Liver (tissue), 9 donors: ENCODE data around the gene FTO. TPM values are rescaled to one million over a fixed set of nuclear protein-coding genes. Genes with fewer than 3 reads are reported as not detected.

Experiments
- DNase-seq: peaks from one replicate; pipeline ENCODE4 v3.0.0-alpha.2; 2017; ENCODE audit warnings: low spot score
- H3K27ac ChIP-seq, 2 donors: one replicate each; pipeline ENCODE4 v1.7.0; 2013; ENCODE audit warnings: inconsistent platforms in 2 of 2, low read length in 2 of 2, control low read depth in 1 of 2, low read depth in 1 of 2, mild to moderate bottlenecking in 1 of 2
- H3K27me3 ChIP-seq, 4 donors: one replicate each; pipeline versions ENCODE4 v1.6.1 to v1.7.0; 2013; ENCODE audit warnings: low read length in 3 of 4, inconsistent platforms in 1 of 4, mild to moderate bottlenecking in 1 of 4, moderate library complexity in 1 of 4; ENCODE audit not compliant: control insufficient read depth in 4 of 4, insufficient read depth in 4 of 4
- H3K36me3 ChIP-seq, 4 donors: one replicate each; pipeline versions ENCODE4 v1.6.1 to v1.7.0; 2013; ENCODE audit warnings: low read length in 3 of 4, mild to moderate bottlenecking in 3 of 4, low read depth in 1 of 4, moderate library complexity in 1 of 4; ENCODE audit not compliant: control insufficient read depth in 4 of 4, insufficient read depth in 3 of 4
- H3K4me1 ChIP-seq, 4 donors: one replicate each; pipeline versions ENCODE4 v1.6.1 to v1.7.0; 2013; ENCODE audit warnings: low read length in 3 of 4, mild to moderate bottlenecking in 3 of 4, moderate library complexity in 1 of 4; ENCODE audit not compliant: control insufficient read depth in 4 of 4, insufficient read depth in 4 of 4
- H3K4me3 ChIP-seq, 3 donors: one replicate each; pipeline versions ENCODE4 v1.6.1 to v1.7.0; 2013; ENCODE audit warnings: low read length in 3 of 3, control low read depth in 1 of 3, low read depth in 1 of 3, mild to moderate bottlenecking in 1 of 3
- H3K9ac ChIP-seq, 2 donors: one replicate each; pipeline ENCODE4 v1.7.0; 2013; ENCODE audit warnings: low read length in 2 of 2, mild to moderate bottlenecking in 2 of 2, moderate library complexity in 2 of 2, control low read depth in 1 of 2, low read depth in 1 of 2
- H3K9me3 ChIP-seq, 4 donors: one replicate each; pipeline versions ENCODE4 v1.6.1 to v1.7.0; 2013; ENCODE audit warnings: low read length in 3 of 4; ENCODE audit not compliant: control insufficient read depth in 4 of 4
- ATF3 ChIP-seq: IDR thresholded peaks from 2 replicates; pipeline ENCODE4 v1.6.1; 2016; ENCODE audit warnings: antibody characterized with exemption
- CTCF ChIP-seq: fragments of 150-350 bp; IDR thresholded peaks from 2 replicates; pipeline ENCODE4 v1.5.1; 2017; ENCODE audit warnings: improper control_type of control experiment, low read depth, low read length; ENCODE audit not compliant: missing input control
- EGR1 ChIP-seq, 2 donors: IDR thresholded peaks; 2 replicates each; pipeline ENCODE4 v1.6.1; 2016 to 2018; ENCODE audit warnings: antibody characterized with exemption in 2 of 2, low read depth in 2 of 2
- FOXA1 ChIP-seq: IDR thresholded peaks from 2 replicates; pipeline ENCODE4 v1.6.1; 2016; ENCODE audit warnings: antibody characterized with exemption
- FOXA2 ChIP-seq: IDR thresholded peaks from 2 replicates; pipeline ENCODE4 v1.6.1; 2016; ENCODE audit warnings: antibody characterized with exemption
- HNF4G ChIP-seq: IDR thresholded peaks from 2 replicates; pipeline ENCODE4 v1.6.1; 2016; ENCODE audit warnings: antibody characterized with exemption
- NR2F2 ChIP-seq: IDR thresholded peaks from 2 replicates; pipeline ENCODE4 v1.6.1; 2016; ENCODE audit warnings: antibody characterized with exemption
- REST ChIP-seq: IDR thresholded peaks from 2 replicates; pipeline ENCODE4 v1.6.1; 2016; ENCODE audit warnings: antibody characterized with exemption, mild to moderate bottlenecking
- SP1 ChIP-seq: IDR thresholded peaks from 2 replicates; pipeline ENCODE4 v1.6.1; 2018; ENCODE audit warnings: antibody characterized with exemption, mild to moderate bottlenecking
- ZBTB33 ChIP-seq: IDR thresholded peaks from 2 replicates; pipeline ENCODE4 v1.6.1; 2016; ENCODE audit warnings: antibody characterized with exemption
- WGBS: extraction: QIAGEN DNeasy Blood & Tissue Kit; methylation state at CpG from one replicate; pipeline ENCODE4 v1.1.7; 2013; 5-methylcytosine and 5-hydroxymethylcytosine counted together
- polyA plus RNA-seq, 2 donors: library from polyadenylated mRNA; stranded (reverse) in 1 of 2; unstranded in 1 of 2; fragments of 200-250 nt in 1 of 2; fragments of >200 nt in 1 of 2; fragmentation: Nextera tagmentation in 1 of 2; extraction: Ambion mirVana in 1 of 2; gene quantifications; one replicate each; pipeline versions ENCODE4 v1.2.1 to v1.2.3, GENCODE V29; 2013 to 2015
- total RNA-seq, 2 donors: library from RNA; depleted of rRNA; stranded (reverse); fragments of >200 nt; gene quantifications; one replicate each; pipeline ENCODE4 v1.2.3, GENCODE V29; 2014
- donor health status: healthy.
- donor health status: healthy.
- donor health status: healthy.
- donor health status: healthy.
- donor health status: healthy.

Gene FTO
- total and polyA plus RNA-seq, 4 donors: 12.0 to 54.2 (median 24.6) TPM

GRCh38 chr16:54096607-54097006 is 392.7 kb downstream of the FTO start:
- TF ChIP-seq CTCF (no peak), EGR1 (IDR thresholded peaks at IDR 0.05; ENCODE audit: low read depth in 2 of 2) (no peak), HNF4G (no peak), ATF3 (no peak)
- H3K4me1 ChIP-seq: no peaks in the 10 kb centered on the region
- DNase-seq: no peak
- H3K27me3 ChIP-seq: no peaks in the 10 kb centered on the region
- 98% methylated on average over 2 of the region's 2 CpGs for WGBS
- no peaks in the 10 kb centered on the region for H3K36me3 ChIP-seq
- H3K4me3 ChIP-seq: no peak overlapping the region
- no peak overlapping the region for H3K27ac ChIP-seq
- H3K9me3 ChIP-seq: no peaks in the 10 kb centered on the region
- no peak overlapping the region for H3K9ac ChIP-seq

GRCh38 chr16:54097774-54098173 is 393.8 kb downstream of the FTO start:
- Histone ChIP-seq H3K36me3 (no peaks in the 10 kb centered on the region), H3K9me3 (no peaks in the 10 kb centered on the region), H3K4me3 (no peak overlapping the region), H3K27ac (no peak overlapping the region), H3K4me1 (no peaks in the 10 kb centered on the region), H3K9ac (no peak overlapping the region), H3K27me3 (no peaks in the 10 kb centered on the region)
- no peak for DNase-seq
- TF ChIP-seq FOXA2 (no peak), FOXA1 (no peak), ATF3 (no peak), NR2F2 (no peak), ZBTB33 (no peak), REST (no peak), EGR1 (IDR thresholded peaks at IDR 0.05; ENCODE audit: low read depth in 2 of 2) (no peak), CTCF (no peak), SP1 (no peak)
- WGBS: 70% methylated on average over 3 of the region's 3 CpGs
